ENCODE measurements around the gene CD164.
"Not testable (repeated sequence)": the region's sequence is repeated elsewhere in the genome, so short reads cannot be mapped to it uniquely, and the experiment has no call there.

CD164 gene

DNA sequence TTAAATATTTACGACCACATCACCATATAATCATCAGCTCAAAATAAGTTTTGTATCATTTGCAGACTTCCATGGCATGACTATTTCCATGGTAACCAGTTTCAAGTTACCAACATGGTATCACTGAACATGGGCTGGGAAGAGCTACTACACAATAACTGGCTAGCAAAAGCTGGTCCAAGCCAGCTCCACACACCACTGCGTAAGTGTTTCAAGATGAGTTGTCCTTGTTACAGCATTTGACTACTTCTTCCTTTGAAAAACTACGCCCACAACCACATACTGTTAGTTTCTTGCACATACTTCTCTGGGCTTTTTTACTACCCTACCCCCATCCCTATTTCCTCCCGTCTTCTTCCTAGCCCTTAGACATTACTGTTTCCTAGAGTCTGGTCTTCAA, 8.5 kb downstream of the CD164 start:
- DNase-seq: no peak

- DNase-seq: no peak
Measured at GRCh38 chr6:109373331-109373730, 8.9 kb downstream of the CD164 start.

DNA sequence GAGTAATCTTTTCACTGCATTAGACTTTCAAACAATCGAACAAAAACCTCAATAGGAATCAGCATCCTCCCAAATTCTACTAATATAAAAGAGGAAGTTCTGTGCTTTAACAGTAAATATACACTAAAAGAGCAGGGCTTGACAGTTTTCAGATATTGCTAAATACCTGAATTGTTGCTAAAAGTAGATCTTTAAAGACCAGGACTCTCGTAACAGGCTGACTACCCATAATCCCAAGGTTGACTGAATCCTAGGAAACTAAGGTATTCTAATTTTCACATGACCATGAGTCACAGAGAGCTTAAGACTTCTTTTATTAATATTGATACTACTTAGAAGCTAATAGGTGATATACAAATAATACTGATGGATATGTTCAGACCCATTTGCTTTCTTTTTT, 10.1 kb downstream of the CD164 start:
- DNase-seq: no peak

DNA sequence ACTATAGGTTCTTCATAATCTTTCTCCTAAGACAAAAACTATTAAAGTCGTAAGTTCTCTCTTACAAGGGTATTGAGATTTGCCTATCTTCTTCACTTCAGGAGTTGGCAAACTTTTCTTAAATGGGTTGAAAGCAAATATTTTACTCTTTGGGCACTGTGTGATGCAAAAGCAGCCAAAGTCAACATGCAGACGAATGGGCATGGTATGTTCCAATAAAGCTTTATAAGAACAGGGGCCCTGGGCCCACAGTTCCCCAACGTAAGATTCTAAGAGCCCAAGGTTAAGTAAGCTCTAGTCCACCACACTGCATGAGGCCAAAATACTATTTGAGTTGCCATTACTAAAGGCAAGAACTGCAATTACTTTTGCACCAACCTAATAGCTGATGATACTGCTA, 11.5 kb downstream of the CD164 start:
- no peak for DNase-seq

DNA sequence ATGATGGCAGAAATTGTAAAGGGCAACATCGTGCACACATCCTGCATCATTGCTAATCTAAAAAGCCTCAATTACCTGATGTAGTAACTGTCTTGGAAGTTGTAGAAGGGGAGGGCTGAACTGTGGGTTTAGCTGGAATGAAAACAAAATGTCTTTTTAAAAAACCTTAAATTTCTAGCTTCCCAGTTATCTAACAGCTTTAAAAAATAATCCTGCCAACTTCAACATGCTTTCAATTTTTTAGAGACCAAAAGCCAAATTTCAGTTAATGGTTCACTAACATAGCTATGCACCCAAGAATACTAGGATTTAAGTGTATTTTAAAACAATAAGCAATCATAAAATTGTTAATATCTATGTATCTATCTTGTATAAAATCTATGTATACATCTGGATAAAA, 11.9 kb downstream of the CD164 start:
- no peak for DNase-seq

GRCh38 chr6:109369728-109370127, 12.5 kb downstream of the CD164 start:
- no peak for DNase-seq

DNA sequence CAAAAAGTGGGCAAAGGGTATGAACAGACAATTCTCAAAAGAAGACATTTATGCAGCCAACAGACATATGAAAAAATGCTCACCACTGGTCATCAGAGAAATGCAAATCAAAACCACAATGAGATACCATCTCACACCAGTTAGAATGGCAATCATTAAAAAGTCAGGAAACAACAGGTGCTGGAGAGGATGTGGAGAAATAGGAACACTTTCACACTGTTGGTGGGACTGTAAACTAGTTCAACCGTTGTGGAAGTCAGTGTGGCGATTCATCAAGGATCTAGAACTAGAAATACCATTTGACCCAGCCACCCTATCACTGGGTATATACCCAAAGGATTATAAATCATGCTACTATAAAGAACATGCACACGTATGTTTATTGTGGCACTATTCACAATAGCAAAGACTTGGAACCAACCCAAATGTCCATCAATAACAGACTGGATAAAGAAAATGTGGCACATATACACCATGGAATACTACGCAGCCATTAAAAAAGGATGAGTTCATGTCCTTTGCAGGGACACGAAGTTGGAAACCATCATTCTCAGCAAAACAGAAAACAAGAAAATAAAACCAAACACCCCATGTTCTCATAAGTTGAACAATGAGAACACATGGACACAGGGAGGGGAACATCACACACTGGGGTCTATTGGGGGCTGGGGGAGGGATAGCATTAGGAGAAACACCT, 17.7 kb downstream of the CD164 start:
- not testable (repeated sequence) for DNase-seq

GRCh38 chr6:109363753-109364152, 18.5 kb downstream of the CD164 start:
- DNase-seq: no peak

DNA sequence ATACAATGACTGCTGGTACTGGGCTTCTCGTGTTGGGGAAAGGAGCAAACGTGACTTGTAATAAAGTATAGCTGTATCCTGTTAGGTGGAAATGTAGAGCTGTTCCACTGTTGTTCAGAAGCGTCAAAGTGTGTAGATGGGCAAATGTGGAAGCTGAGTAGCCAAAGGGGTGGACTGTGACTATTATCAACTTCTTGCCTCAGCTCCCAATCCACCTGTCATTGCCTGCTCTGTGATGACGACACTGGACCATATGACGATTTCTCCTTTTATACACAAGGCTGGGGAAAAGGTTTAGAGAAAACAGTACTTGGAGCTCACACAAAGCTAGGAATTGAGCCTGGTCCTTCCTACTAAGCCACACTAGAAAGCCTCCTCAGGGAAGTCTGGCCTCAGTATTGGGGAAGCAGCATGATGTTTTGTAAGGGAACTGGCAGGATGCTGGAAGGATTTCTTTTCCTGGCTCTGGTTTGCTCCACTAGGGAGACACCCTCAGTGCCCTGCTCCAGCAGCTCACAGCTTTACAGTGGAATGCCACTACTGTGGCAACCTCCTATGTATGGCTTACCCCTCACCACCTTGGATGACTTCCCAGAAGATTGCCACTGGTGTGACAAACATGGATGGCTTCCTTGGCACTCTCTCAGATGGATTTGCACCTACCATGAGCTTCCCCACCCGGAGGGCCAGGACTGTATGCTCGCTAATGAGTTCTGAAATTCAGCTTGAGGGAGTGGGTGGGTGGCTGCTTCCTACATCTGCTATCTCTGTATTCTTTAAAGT, 20.0 kb downstream of the CD164 start:
- no peak for DNase-seq

DNA sequence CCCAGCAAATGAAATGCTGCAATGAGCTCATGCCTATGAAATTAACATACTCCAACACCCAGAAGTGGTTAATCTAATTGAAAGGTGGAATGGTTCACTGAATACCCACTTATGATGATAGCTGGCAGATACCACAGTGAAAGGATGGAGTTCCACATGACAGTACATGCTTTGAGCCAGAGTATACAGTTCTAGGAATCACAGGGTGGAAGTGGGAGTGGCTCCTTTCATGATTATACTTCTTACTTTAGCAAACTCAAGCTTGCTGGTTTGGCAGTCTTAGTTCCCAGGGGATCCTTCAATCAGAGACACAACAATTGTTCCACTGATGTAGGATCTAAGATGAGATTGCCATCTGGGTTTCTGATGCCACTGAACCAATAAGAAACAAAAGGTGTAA, 21.5 kb downstream of the CD164 start:
- no peak for DNase-seq

DNA sequence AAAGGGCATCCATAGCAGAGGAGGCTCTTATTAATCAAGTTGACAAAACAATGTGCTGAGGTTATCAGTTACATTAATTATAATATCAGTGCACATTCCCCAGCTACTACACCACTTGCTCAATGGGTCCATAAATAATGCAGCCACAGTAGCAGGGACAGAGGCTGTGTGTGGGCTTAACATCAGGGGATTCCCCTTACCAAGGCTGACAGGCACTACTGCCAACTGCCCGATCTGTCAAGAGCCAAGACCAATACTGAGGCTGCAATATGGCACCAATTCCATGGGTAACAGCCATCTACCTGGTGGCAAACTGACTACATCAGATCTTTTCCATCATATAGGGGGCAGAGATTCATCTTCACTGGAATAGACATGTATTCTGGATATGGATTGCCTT, 22.0 kb downstream of the CD164 start:
- DNase-seq: no peak

DNA sequence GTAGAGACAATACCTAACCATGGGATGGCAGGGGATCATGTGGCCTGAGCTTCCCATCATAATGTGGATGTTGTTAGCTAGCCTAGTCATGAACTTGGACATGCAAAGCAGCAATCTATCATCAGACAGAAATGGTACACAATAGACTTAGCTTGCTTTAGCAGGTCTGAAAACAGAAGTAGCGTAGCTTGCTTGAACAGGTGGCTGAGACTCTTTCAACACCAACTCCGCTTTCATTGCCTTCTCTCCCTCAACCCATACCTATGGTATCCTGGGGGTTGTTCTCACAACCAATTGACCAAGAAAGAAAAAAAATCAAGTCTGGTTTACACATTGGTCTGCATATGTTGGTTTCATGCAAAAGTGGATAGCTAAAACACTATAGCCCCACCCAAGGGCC, 23.0 kb downstream of the CD164 start:
- DNase-seq: no peak

DNA sequence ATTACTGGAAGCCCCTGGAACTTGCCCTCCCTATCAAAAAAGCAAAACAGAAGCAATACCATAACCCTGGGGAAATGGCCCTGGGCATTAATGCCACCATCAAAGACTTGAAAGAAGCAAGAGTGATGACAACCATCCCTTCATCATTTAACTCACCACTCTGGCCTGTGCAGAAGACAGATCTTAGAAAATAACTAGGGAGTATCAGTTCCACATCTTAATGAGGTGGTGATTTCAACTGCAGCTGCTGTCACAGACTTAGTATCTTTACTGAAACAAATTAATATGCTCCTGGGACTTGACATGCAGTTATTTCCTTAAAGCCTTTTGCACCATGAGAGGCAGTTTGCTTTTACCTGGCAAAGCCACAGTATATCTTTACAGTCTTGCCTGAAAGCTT, 24.1 kb downstream of the CD164 start:
- DNase-seq: no peak

DNA sequence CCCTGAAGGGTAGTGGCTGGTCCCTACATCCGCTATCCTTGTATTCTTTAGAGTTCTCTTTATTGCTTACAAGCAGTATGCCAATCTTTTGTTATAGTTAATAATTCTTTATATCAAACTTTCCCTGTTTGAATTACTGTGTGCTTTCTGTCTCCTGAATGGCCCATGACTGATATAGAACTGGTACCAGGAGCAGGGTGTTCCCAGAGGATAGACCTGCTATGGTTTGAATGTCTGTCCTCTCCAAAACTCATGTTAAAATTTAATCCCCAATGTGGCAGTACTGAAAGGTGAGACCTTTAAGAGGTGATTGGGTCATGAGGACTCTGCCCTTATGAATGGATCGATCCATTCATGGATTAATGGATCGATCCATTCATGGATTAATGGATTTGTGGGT, 26.0 kb downstream of the CD164 start:
- no peak for DNase-seq

DNA sequence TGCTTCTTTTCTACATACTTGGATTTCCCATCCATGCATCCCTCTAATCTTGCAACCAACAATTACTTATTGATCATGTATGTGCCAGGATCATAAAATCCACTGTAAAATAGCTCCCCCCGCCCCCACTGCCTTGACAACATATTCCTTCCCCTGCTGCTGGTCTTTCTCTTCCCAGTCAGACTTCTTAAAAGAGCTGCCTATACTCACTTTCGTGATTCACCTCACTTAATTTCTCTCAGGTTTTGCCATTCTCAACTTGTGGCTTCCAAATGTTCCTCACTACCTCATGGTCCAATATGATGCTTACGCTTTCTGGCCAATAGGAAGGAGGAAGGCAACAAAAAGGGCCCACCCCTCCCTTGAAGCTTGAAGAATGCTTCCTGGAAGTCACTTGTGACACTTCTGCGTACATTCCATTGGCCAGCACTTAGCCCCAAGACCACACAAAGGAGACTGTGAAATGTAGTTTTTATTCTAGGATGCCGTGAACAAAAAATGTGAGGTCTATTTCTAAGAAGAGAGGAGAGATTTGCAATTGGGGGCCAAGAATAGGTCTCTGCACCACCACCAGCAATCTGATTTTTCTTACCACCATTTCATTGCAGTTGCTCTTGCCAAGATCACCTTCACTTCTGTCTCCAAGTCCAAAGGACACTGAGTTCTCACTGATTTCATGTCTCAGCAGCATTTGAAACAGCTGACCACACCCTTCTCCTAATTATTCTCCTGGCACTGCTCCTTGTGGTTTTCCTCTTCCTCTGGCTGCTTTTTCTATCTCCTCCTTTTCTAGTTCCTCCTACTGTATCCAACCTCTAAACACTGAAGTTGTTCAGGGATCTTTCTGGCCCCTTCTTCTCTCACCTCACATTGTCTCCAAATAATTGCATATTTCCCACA, 30.8 kb downstream of the CD164 start:
- DNase-seq: no peak

- no peak for DNase-seq
Measured at GRCh38 chr6:109349419-109349987, 32.8 kb downstream of the CD164 start.

- no peak for DNase-seq
Measured at GRCh38 chr6:109348226-109348625, 34.0 kb downstream of the CD164 start.

DNA sequence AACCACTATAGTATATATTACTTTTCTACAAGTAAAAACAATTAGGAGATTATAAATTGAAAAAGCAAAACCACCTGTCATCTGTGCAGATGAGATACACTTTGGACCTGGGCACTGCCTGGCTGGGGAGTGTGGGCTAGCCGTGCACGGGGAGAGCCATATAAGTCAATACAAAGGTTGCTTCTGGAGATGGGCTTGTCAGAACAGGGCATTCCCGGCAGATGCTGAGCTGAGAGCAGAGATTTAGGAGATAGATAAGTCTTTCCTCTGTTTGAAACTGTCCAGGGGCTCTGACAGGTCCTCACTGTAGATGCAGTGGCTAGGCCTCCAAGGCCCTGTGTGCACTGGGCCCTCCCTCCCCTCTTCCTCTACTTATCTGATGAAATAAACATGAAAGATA, 34.5 kb downstream of the CD164 start:
- DNase-seq: no peak

- DNase-seq: no peak
Measured at GRCh38 chr6:109345986-109346385, 36.3 kb downstream of the CD164 start.

DNA sequence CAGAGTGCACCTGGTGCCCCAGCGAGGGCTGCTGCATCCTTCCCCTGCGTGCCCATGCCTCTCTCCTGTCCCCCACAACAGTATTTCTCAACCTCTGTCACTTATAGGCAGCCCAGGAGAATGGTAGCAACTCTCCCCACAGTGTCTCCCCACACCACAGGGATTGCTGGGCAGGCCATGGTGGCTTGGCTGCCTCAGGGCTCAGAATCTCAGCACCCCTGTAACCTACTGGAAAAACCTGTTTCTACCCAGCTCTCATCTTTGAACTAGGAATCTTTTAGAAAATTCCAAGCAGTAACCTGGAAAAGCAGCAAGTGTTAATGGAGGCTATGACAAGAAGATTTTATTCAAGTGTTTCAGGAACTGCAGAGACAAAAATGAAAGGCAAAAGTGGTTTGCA, 38.0 kb downstream of the CD164 start:
- DNase-seq: no peak

GRCh38 chr6:109343518-109343917, 38.7 kb downstream of the CD164 start:
- DNase-seq: no peak

GRCh38 chr6:109342911-109343310, 39.4 kb downstream of the CD164 start:
- no peak for DNase-seq

GRCh38 chr6:109342506-109342905, 39.8 kb downstream of the CD164 start:
- no peak for DNase-seq

Measured in activated effector memory CD4-positive, alpha-beta T cell treated with anti-CD3 and anti-CD28 coated beads, Interleukin-2, amount 50 U/mL, for 16 hours (primary cell).